K562 (cell line): ENCODE measurements around the gene USP48. TPM values are rescaled to one million over a fixed set of nuclear protein-coding genes. Genes with fewer than 3 reads are reported as not detected.

Experiments
- ATAC-seq: fragments of 200-7000 bp; cut with Tn5 transposase; 3 replicates; pipeline ENCODE4 v1.9.1; 2020; ENCODE audit warnings: moderate library complexity
- BruUV-seq: library from RNA; stranded (reverse); fragments of 400-500 nt; replicated peaks from 2 replicates; lab custom pipeline; 2021; lab: Mats Ljungman, UMichigan
- CTCF ChIA-PET: fragments of 300-600 bp; formaldehyde crosslinking; extraction: SDS; loops from one replicate; lab custom pipeline; 2021; ENCODE audit warnings: low intra/inter-chr PET ratio; lab: Yijun Ruan, JAX
- POLR2A ChIA-PET: fragments of 300-600, 350-650 bp; sonication (Branson Sonifier 250); formaldehyde crosslinking; extraction: SDS; loops from one replicate; lab custom pipeline; 2021; ENCODE audit warnings: antibody characterized with exemption, inconsistent platforms; lab: Yijun Ruan, JAX
- DNase-seq, 4 experiments: peaks; one replicate each; pipeline versions ENCODE4 v3.0.0 to v3.0.0-alpha.2; 2011 to 2018; ENCODE audit warnings: low spot score in 3 of 4, mixed read lengths in 3 of 4; ENCODE audit errors: extremely low read depth in 1 of 4
- FAIRE-seq: peaks from 2 replicates; lab custom pipeline; 2011; peaks lifted over from hg19 to GRCh38; lab: Jason Lieb, UNC
- H2AFZ ChIP-seq: 2 replicates; pipeline ENCODE4 v1.6.0; 2011; ENCODE audit warnings: low read depth, low read length, control low read depth, inconsistent platforms
- H3K27ac ChIP-seq: fragments of 200-600 bp; 3 replicates; pipeline ENCODE4 v1.8.0; 2011; ENCODE audit warnings: low read depth, mild to moderate bottlenecking, control low read depth, inconsistent platforms, low read length, moderate library complexity, mixed read lengths; ENCODE audit errors: extremely low read depth
- H3K27me3 ChIP-seq, 2 experiments: fragments of 300-600 bp in 1 of 2; 2 replicates in 1 of 2; 3 replicates in 1 of 2; pipeline versions ENCODE4 v1.6.0 to v1.8.0; 2011; ENCODE audit warnings: inconsistent platforms in 2 of 2, low read length in 2 of 2, mild to moderate bottlenecking in 1 of 2, mixed read lengths in 1 of 2, moderate library complexity in 1 of 2; ENCODE audit not compliant: control insufficient read depth in 2 of 2, insufficient read depth in 2 of 2
- H3K36me3 ChIP-seq: fragments of 300-600 bp; 3 replicates; pipeline ENCODE4 v1.8.0; 2011; ENCODE audit warnings: mild to moderate bottlenecking, low read length, inconsistent platforms; ENCODE audit not compliant: control insufficient read depth, insufficient read depth
- H3K4me1 ChIP-seq, 2 experiments: fragments of 200-600 bp in 1 of 2; replicated peaks in 1 of 2; 2 replicates in 1 of 2; 3 replicates in 1 of 2; pipeline versions ENCODE4 v1.5.1 to v1.8.0; 2011; ENCODE audit warnings: inconsistent platforms in 2 of 2, low read length in 2 of 2, mild to moderate bottlenecking in 1 of 2, mixed read lengths in 1 of 2, moderate library complexity in 1 of 2; ENCODE audit not compliant: control insufficient read depth in 2 of 2, insufficient read depth in 2 of 2
- H3K4me2 ChIP-seq: 2 replicates; pipeline ENCODE4 v1.6.1; 2011; ENCODE audit warnings: low read length, control low read depth, inconsistent platforms, mixed read lengths; ENCODE audit not compliant: insufficient read depth
- H3K4me3 ChIP-seq: fragments of 200-600 bp; sonication (generic), shearing (Covaris generic); 2 replicates; pipeline ENCODE4 v1.5.1; 2016; ENCODE audit warnings: control low read depth, inconsistent platforms
- H3K79me2 ChIP-seq: fragments of 200-600 bp; 3 replicates; pipeline ENCODE4 v1.8.0; 2011; ENCODE audit warnings: low read length, inconsistent platforms; ENCODE audit not compliant: control insufficient read depth, insufficient read depth
- H3K9ac ChIP-seq, 2 experiments: 2 replicates each; pipeline versions ENCODE4 v1.6.0 to v1.6.1; 2011; ENCODE audit warnings: low read depth in 2 of 2, low read length in 2 of 2, control low read depth in 1 of 2, inconsistent platforms in 1 of 2, mild to moderate bottlenecking in 1 of 2, mixed read lengths in 1 of 2; ENCODE audit not compliant: insufficient read depth in 1 of 2
- H3K9me1 ChIP-seq: one replicate; pipeline ENCODE4 v1.6.0; 2011; ENCODE audit warnings: inconsistent platforms, mild to moderate bottlenecking, low read length, moderate library complexity; ENCODE audit not compliant: control insufficient read depth, insufficient read depth
- H3K9me3 ChIP-seq: replicated peaks from 2 replicates; pipeline ENCODE4 v1.5.1; 2011; ENCODE audit warnings: low read depth, low read length, inconsistent platforms; ENCODE audit not compliant: control insufficient read depth, insufficient read depth
- H4K20me1 ChIP-seq: replicated peaks from 2 replicates; pipeline ENCODE4 v1.6.1; 2011; ENCODE audit warnings: low read length, inconsistent platforms, mixed read lengths; ENCODE audit not compliant: control insufficient read depth, insufficient read depth
- EP400 ChIP-seq: fragments of 450-650 bp; IDR thresholded peaks from 2 replicates; pipeline ENCODE4 v1.6.1; 2017; ENCODE audit warnings: antibody characterized with exemption, mild to moderate bottlenecking, moderate library complexity
- GATAD2B ChIP-seq: fragments of 450-650 bp; IDR thresholded peaks from 2 replicates; pipeline ENCODE4 v1.6.1; 2017; ENCODE audit warnings: mild to moderate bottlenecking, borderline replicate concordance
- RBM17 ChIP-seq: fragments of 200-400 bp; formaldehyde crosslinking; IDR thresholded peaks from 2 replicates; pipeline ENCODE4 v1.6.1; 2017; ENCODE audit warnings: low read depth, mild to moderate bottlenecking, low read length, borderline replicate concordance
- SMARCB1 ChIP-seq: IDR thresholded peaks from 2 replicates; pipeline ENCODE4 v1.6.1; 2011; ENCODE audit warnings: improper control_type of control experiment, low read depth; ENCODE audit not compliant: insufficient read length
- TARDBP ChIP-seq: fragments of 450-650 bp; IDR thresholded peaks from 2 replicates; pipeline ENCODE4 v1.6.1; 2016
- THRB ChIP-seq: fragments of 450-650 bp; formaldehyde crosslinking; conservative IDR thresholded peaks from 2 replicates; pipeline ENCODE4 v1.4.0; 2022; ENCODE audit warnings: mild to moderate bottlenecking, missing genetic modification characterization
- ZBTB9 ChIP-seq: fragments of 450-650 bp; formaldehyde crosslinking; IDR thresholded peaks from 2 replicates; pipeline ENCODE4 v1.4.0; 2020; ENCODE audit warnings: mild to moderate bottlenecking, moderate library complexity
- ZZZ3 ChIP-seq: fragments of 450-650 bp; IDR thresholded peaks from 2 replicates; pipeline ENCODE4 v1.6.1; 2016; ENCODE audit warnings: antibody characterized with exemption, mild to moderate bottlenecking, moderate library complexity
- WGBS: fragments of 100-300 bp; shearing (Covaris generic); methylation state at CpG from one replicate; pipeline ENCODE4 v1.1.6; 2016; ENCODE audit warnings: low coverage, mixed read lengths; ENCODE audit not compliant: insufficient coverage; ENCODE audit errors: missing lambda C conversion rate; 5-methylcytosine and 5-hydroxymethylcytosine counted together
- in situ Hi-C: fragments of 300-500 bp; cut with MboI; formaldehyde crosslinking; loops from 4 replicates; pipeline ENCODE4 v1.15.0; 2018; ENCODE audit warnings: inconsistent platforms, mixed read lengths
- intact Hi-C: fragments of 100-400 bp; cut with micrococcal nuclease; formaldehyde crosslinking; loops from 2 replicates; pipeline ENCODE4 v1.14.2; 2022
- polyA plus RNA-seq, 8 experiments: library from polyadenylated mRNA; depleted of rRNA in 4 of 8; stranded (reverse) in 5 of 8; unstranded in 3 of 8; fragments of >200 nt; fragmentation: Nextera tagmentation in 2 of 8; fragmentation: Illumina TruSeq in 1 of 8; extraction: Ambion mirVana in 2 of 8; extraction: Trizol in 1 of 8; gene quantifications; 2 replicates each; pipeline versions ENCODE4 v1.2.1 to v1.2.3, GENCODE V29; 2011 to 2014; ENCODE audit warnings: inconsistent platforms in 1 of 8, missing spikeins in 1 of 8
- total RNA-seq, 7 experiments: library from RNA; depleted of rRNA in 6 of 7; stranded (reverse); fragments of >200 nt in 6 of 7; fragmentation: Illumina TruSeq in 2 of 7; extraction: Trizol in 2 of 7; gene quantifications; 2 replicates each; pipeline versions ENCODE4 v1.2.1 to v1.2.3, GENCODE V29; 2011 to 2021; ENCODE audit warnings: low replicate concordance in 1 of 7
- TF ChIP-seq, protein P1 (sequence below): fragments of 450-650 bp; formaldehyde crosslinking; IDR thresholded peaks from 2 replicates; pipeline ENCODE4 v1.4.0; 2022; ENCODE audit warnings: missing genetic modification characterization
- TF ChIP-seq, protein P2 (sequence below): sonication (generic); formaldehyde crosslinking; IDR thresholded peaks from 2 replicates; pipeline ENCODE4 v1.8.0; 2023; ENCODE audit warnings: mild to moderate bottlenecking, missing genetic modification reagents

The USP48 gene
- total and polyA plus RNA-seq, 9 of the 15 experiments (the other 6 are each of a cell fraction or from before 2014, with no cell fraction given): 23.3 to 123 (median 106) TPM

DNA sequence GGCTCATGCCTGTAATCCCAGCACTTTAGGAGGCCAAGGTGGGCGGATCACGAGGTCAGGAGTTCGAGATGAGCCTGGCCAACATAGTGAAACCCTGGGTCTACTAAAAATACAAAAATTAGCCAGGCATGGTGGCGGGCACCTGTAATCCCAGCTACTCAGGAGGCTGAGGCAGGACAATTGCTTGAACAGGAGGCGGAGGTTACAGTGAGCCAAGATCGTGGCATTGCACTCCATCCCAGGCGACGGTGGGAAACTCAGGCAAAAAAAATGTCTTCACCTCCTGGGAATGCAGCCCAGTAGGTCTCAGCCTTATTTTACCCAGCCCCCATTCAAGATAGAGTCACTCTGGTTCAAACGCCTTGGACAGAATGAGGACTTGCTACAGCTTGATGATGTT lies 2.8 kb upstream of the USP48 start (continued):
- TF ChIP-seq, protein P1, sequence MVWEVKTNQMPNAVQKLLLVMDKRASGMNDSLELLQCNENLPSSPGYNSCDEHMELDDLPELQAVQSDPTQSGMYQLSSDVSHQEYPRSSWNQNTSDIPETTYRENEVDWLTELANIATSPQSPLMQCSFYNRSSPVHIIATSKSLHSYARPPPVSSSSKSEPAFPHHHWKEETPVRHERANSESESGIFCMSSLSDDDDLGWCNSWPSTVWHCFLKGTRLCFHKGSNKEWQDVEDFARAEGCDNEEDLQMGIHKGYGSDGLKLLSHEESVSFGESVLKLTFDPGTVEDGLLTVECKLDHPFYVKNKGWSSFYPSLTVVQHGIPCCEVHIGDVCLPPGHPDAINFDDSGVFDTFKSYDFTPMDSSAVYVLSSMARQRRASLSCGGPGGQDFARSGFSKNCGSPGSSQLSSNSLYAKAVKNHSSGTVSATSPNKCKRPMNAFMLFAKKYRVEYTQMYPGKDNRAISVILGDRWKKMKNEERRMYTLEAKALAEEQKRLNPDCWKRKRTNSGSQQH (CRISPR knock-in tag): 0 out of 2 replicates have a peak, but pooled peaks have one; percentile 41
- 0 out of 2 replicates have a peak, but pooled peaks have one; percentile 28 for TF ChIP-seq THRB (CRISPR knock-in tag)

GRCh38 chr1:21783679-21784603 lies 992 bp upstream of the USP48 start:
- POLR2A ChIA-PET: interaction anchor here (0.6 to 3.8 kb wide), 12 partner anchors 8 to 566 kb away, joined by 3 to 24 read pairs (median 3); no protein-coding TSS in a partner anchor
- no peak for FAIRE-seq
- 3% methylated on average over 32 of the region's 32 CpGs for WGBS
- TF ChIP-seq SMARCB1: no peak
- no peak for TF ChIP-seq ZZZ3
- no peak for TF ChIP-seq EP400
- TF ChIP-seq GATAD2B: 0 out of 2 replicates have a peak, but pooled peaks have one; percentile 9
- TF ChIP-seq TARDBP: no peak
- peak; percentile 59; the same call in 1 of the 2 replicates for TF ChIP-seq ZBTB9 (CRISPR knock-in tag)
- TF ChIP-seq RBM17: no peak
- TF ChIP-seq, protein P2, sequence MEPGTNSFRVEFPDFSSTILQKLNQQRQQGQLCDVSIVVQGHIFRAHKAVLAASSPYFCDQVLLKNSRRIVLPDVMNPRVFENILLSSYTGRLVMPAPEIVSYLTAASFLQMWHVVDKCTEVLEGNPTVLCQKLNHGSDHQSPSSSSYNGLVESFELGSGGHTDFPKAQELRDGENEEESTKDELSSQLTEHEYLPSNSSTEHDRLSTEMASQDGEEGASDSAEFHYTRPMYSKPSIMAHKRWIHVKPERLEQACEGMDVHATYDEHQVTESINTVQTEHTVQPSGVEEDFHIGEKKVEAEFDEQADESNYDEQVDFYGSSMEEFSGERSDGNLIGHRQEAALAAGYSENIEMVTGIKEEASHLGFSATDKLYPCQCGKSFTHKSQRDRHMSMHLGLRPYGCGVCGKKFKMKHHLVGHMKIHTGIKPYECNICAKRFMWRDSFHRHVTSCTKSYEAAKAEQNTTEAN (CRISPR knock-in tag): no peak

More at GRCh38 chr1:21783679-21784603, 992 bp upstream of the USP48 start:
- H3K36me3 ChIP-seq: peaks cover 4% of the 10 kb centered on the region; the same call in 1 of the 3 replicates
- DNase-seq (peak; percentile 84 to 99 (median 89)), ATAC-seq (peak; percentile 85)
- no TSS peak for BruUV-seq
- H3K79me2 ChIP-seq: peaks cover 41% of the 10 kb centered on the region
- CTCF ChIA-PET: interaction anchor here (0.7 kb wide), 1 partner anchor 276 kb away, joined by 3 read pairs; no protein-coding TSS in a partner anchor
- no peaks in the 10 kb centered on the region for H3K27me3 ChIP-seq
- peak overlapping the region; percentile 94 to 100 for H3K9ac ChIP-seq
- H2AFZ ChIP-seq: peak overlapping the region; percentile 86
- H3K27ac ChIP-seq: peak overlapping the region; percentile 99
- H3K4me3 ChIP-seq: peak overlapping the region; percentile 61
- H3K9me1 ChIP-seq: no peaks in the 10 kb centered on the region
- H3K9me3 ChIP-seq: no peaks in the 10 kb centered on the region
- in situ Hi-C loops: no loop called here
- peaks cover 12 to 31% of the 10 kb centered on the region in 2 experiments; a peak in 4 of 5 replicates for H3K4me1 ChIP-seq
- H3K4me2 ChIP-seq: peak overlapping the region; percentile 95
- intact Hi-C loops: loop anchor here (2.0 to 5.0 kb wide), 4 partner anchors 33 to 243 kb away; no protein-coding TSS in a partner anchor
- H4K20me1 ChIP-seq: no peaks in the 10 kb centered on the region; the same call in 1 of the 2 replicates
